ENCODE measurements around the gene EIF3K.
"Not testable (repeated sequence)": the region's sequence is repeated elsewhere in the genome, so short reads cannot be mapped to it uniquely, and the experiment has no call there.

EIF3K gene, protein sequence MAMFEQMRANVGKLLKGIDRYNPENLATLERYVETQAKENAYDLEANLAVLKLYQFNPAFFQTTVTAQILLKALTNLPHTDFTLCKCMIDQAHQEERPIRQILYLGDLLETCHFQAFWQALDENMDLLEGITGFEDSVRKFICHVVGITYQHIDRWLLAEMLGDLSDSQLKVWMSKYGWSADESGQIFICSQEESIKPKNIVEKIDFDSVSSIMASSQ

DNA sequence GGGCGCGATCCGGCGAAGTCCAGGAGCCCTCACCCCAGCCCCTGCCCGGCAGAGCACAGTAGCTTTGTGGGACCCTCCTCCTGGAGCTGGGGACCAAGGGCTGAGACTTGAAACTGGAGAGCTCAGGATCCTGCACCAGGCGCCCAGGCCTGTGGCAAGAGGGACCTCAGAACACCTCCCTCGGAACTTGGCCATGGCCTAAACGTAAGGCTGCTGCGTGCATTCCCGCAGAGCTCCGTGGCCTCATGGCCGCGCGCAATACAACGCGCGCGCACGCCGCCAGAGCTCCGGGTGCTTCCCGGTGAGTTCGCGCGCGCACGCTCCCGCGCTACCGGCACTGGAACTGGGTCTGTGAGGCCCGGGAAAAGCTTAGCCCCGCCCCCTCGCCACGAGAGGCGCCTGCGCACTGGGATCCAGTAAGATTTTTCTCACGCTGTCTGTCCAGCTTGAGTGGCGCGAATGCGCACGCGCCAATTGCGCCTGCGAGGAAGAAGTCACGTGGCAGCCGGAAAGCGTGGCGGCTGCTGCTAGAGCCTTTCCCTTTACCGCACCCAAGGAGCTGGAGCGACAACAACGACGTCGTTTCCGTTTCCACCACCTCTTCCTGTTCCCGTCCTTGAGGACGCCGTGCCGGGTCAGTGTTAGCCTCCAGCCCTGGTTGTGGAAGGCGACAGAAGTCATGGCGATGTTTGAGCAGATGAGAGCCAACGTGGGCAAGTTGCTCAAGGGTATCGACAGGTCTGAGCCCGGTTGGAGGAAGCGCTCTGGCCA, at the start of gene EIF3K:
Gene EIF3K (plus strand): TSS at position 599 of the 771 bp plus-strand sequence. CDS start 81 bp downstream, at position 680.
- Mint-ChIP-seq H3K9me3 (no peaks in the 10 kb centered on the region), H3K4me1 (ENCODE audit: low read depth) (peaks cover 46% of the 10 kb centered on the region), H3K27me3 (no peaks in the 10 kb centered on the region), H3K27ac (peak within 1 kb of the TSS; percentile 99), H3K36me3 (ENCODE audit: low read depth) (peaks cover 72% of the 10 kb centered on the region), H3K4me3 (peak within 1 kb of the TSS; percentile 100)
- intact Hi-C loops (cut with micrococcal nuclease), result loop anchor here (10.0 kb wide), 1 partner anchor 54 kb away; no protein-coding TSS in a partner anchor

DNA sequence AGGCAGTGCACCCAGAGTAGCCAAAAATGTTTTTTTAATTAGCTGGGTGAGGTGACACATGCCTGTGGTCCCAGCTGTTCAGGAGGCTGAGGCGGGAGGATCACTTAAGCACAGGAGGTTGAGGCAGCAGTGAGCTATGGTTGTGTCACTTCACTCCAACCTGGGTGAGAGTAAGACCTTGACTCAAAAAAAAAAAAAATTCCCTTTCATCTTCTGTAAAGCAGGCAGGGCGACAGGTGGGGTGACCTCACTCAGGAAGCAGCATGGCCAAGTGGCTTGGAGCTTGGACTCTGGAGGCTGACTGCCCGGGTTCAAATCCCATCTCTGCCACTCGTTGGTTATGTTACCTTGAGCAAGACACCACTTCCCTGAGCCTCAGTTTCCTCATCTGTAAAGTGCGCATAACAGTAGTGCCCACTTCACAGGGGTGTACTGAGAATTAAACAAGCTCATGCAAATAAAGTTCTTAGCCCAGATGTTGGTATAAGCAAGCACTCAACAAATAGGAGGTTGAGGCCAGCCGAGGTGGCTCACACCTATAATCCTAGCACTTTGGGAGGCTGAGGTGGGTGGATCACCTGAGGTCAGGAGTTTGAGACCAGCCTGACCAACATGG, 49.5 kb upstream of the EIF3K start:
- H3K27ac Mint-ChIP-seq, result no peak overlapping the region

DNA sequence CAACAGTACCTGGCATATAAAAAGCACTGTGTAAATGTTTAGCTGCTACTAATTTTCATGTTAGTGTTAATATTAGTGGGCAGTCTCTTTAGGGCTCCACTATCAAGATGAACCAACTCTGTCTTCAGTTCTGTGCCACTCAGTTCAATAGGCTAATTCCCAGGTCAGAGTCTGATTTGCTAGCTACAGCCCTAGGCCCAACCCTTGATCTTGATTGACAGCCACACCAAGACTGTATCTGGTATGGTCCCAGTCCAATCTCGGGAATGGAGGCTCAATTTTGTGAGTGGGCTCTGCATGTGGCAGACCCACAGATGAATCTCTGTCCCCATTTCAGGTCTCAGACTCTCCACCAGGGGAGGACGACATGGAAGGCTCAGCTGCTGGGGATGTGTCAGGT, 47.3 kb upstream of the EIF3K start:
- Mint-ChIP-seq H3K4me3 (no peak overlapping the region), H3K36me3 (ENCODE audit: low read depth) (peaks cover 21% of the 10 kb centered on the region), H3K27ac (no peak overlapping the region), H3K9me3 (no peaks in the 10 kb centered on the region), H3K27me3 (peaks cover 15% of the 10 kb centered on the region), H3K4me1 (ENCODE audit: low read depth) (peaks cover 8% of the 10 kb centered on the region)
- intact Hi-C loops (cut with micrococcal nuclease), result no loop called here

More for the DNA sequence above, 49.5 kb upstream of the EIF3K start:
- no peak overlapping the region for H3K4me3 Mint-ChIP-seq
- peaks cover 12% of the 10 kb centered on the region for H3K4me1 Mint-ChIP-seq (ENCODE audit: low read depth)
- H3K36me3 Mint-ChIP-seq (ENCODE audit: low read depth), result peaks cover 15% of the 10 kb centered on the region
- peaks cover 27% of the 10 kb centered on the region for H3K27me3 Mint-ChIP-seq
- intact Hi-C loops (cut with micrococcal nuclease), result loop anchor here (10.0 kb wide), 1 partner anchor 45 kb away; the partner anchor contains the start of genes EIF3K and MAP4K1
- no peaks in the 10 kb centered on the region for H3K9me3 Mint-ChIP-seq

DNA sequence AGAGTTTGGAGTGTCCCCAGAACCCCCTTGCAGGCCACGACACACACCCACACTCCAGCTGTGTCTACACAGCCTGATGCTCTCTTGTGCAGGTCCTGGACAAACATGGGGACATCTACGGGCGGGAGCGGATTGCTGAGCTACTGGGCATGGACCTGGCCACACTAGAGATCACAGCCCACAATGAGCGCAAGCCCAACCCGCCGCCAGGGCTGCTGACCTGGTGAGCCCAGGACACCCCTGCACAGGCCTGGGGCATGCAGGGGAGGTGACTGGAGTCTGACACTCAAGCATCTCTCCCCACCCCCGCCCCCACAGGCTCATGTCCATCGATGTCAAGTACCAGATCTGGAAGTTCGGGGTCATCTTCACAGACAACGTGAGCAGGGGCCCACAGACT, 41.2 kb upstream of the EIF3K start:
- H3K36me3 Mint-ChIP-seq (ENCODE audit: low read depth), result peaks cover 46% of the 10 kb centered on the region
- intact Hi-C loops (cut with micrococcal nuclease), result no loop called here
- no peaks in the 10 kb centered on the region for H3K9me3 Mint-ChIP-seq
- H3K27me3 Mint-ChIP-seq, result no peaks in the 10 kb centered on the region
- peaks cover 21% of the 10 kb centered on the region for H3K4me1 Mint-ChIP-seq (ENCODE audit: low read depth)
- no peak overlapping the region for H3K4me3 Mint-ChIP-seq
- peak overlapping the region; percentile 30 for H3K27ac Mint-ChIP-seq

DNA sequence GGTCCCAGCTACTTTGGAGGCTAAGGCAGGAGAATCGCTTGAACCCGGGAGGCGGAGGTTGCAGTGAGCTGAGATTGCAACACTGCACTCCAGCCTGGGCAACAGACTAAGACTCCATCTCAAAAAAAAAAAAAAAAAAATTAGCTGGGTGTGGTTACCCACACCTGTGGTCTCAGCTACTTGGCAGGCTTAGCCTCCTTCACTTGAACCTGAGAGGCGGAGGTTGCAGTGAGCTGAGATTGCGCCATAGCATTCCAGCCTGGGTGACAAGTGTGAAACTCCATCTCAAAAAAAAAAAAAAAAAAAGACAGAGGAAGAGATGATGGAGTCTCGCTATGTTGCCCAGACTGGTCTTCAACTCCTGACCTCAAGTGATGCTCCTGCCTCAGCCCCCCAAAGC, 39.7 kb upstream of the EIF3K start:
- H3K27ac Mint-ChIP-seq; intact Hi-C loops (cut with micrococcal nuclease); H3K9me3 Mint-ChIP-seq; H3K27me3 Mint-ChIP-seq; H3K4me3 Mint-ChIP-seq: not testable (repeated sequence)
- peaks cover 38% of the 10 kb centered on the region for H3K36me3 Mint-ChIP-seq (ENCODE audit: low read depth)
- H3K4me1 Mint-ChIP-seq (ENCODE audit: low read depth), result peaks cover 30% of the 10 kb centered on the region

DNA sequence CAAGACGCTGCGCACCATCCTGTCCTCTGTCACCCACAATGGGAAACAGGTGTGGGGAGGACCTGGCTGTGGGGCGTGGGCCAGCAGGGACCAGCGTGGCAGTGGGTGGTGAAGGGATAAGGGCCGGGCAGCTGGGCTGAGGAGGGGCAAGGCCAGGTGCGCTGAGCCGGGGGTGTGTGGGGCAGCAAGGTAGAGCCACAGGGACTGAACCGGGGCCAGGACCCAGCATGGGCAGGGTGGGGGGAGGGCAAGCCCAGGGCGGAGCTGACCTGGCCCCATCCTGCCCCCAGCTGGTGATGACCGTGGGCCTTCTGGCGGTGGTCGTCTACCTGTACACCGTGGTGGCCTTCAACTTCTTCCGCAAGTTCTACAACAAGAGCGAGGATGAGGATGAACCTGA, 38.9 kb upstream of the EIF3K start:
- H3K9me3 Mint-ChIP-seq, result no peaks in the 10 kb centered on the region
- intact Hi-C loops (cut with micrococcal nuclease), result no loop called here
- H3K4me3 Mint-ChIP-seq, result no peak overlapping the region
- peaks cover 38% of the 10 kb centered on the region for H3K36me3 Mint-ChIP-seq (ENCODE audit: low read depth)
- no peaks in the 10 kb centered on the region for H3K27me3 Mint-ChIP-seq
- H3K27ac Mint-ChIP-seq, result no peak overlapping the region
- peaks cover 36% of the 10 kb centered on the region for H3K4me1 Mint-ChIP-seq (ENCODE audit: low read depth)

DNA sequence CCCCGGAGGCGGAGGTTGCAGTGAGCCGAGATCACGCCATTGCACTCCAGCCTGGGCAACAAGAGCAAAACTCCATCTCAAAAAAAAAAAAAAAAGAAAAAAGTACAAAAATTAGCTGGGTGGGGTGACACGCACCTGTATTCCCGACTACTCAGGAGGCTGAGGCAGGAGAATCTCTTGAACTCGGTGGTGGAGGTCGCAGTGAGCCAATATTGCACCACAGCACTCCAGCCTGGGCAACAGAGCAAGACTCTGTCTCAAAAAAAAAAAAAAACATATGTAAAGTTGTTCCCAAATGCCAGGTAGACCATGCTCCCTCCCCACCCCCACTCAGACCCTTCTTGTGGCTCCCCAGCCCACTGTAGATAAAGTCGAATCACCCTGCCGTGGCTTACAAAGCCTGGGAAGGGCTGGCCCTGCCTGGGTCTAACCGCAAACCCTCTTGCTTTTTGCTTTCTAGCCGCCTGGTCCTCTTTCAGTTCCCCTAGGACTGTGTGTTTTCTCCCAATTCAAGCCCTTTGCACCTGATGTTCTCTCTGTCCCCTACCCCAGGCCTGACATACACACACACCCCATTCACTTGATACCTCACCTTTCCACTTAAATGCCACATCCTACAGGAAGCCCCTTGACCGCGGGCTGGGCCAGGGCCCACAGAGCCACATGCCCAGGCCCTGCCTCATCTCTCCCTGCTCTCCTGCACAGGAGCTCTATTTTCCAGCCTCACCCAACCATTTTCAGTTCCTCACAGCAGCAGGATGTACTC, 35.6 kb upstream of the EIF3K start:
- H3K27ac Mint-ChIP-seq, result peak overlapping the region; percentile 62
- intact Hi-C loops (cut with micrococcal nuclease), result no loop called here
- H3K36me3 Mint-ChIP-seq (ENCODE audit: low read depth), result peaks cover 52% of the 10 kb centered on the region
- peak overlapping the region; percentile 33 for H3K4me3 Mint-ChIP-seq
- H3K9me3 Mint-ChIP-seq, result no peaks in the 10 kb centered on the region
- H3K27me3 Mint-ChIP-seq, result no peaks in the 10 kb centered on the region
- H3K4me1 Mint-ChIP-seq (ENCODE audit: low read depth), result peaks cover 35% of the 10 kb centered on the region

DNA sequence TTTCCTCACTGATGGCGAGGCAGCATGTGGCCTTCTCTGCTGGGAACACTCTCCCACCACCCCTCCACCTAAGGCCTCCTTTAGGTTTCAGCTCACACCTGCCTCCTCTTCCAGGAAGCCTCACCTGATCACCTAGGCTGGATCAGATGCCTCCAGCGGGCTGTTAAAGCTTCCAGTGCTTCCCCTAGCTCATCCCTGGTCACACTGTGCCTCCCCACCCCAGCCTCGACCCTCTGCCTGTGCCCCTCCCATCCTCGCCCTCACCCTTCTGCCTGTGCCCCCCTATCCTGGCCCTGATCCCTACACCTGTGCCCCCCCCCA, 35.0 kb upstream of the EIF3K start:
- Mint-ChIP-seq H3K4me3 (peak overlapping the region; percentile 33), H3K27me3 (no peaks in the 10 kb centered on the region), H3K4me1 (ENCODE audit: low read depth) (peaks cover 35% of the 10 kb centered on the region), H3K9me3 (no peaks in the 10 kb centered on the region), H3K27ac (peak overlapping the region; percentile 62), H3K36me3 (ENCODE audit: low read depth) (peaks cover 56% of the 10 kb centered on the region)
- intact Hi-C loops (cut with micrococcal nuclease), result no loop called here

DNA sequence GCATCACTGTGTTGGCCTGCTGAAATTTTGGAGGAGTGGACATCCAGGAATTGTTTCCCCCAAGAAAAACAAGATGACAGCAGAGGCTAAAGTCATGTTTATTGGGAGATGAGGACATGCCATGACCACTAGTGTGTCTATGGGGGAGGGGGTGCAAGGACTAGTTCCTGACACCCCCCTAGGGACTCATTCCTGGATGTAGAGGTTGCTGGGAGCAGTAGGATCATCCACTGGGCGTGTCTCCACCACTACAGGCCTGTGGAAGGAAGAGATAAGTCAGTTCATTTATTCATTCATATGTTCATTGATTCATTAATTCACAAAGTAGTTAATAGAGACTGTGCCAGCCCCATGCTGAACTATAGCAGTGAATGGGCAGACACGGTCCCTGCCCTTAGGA, 31.4 kb upstream of the EIF3K start:
- H3K4me1 Mint-ChIP-seq (ENCODE audit: low read depth), result peaks cover 22% of the 10 kb centered on the region
- no peaks in the 10 kb centered on the region for H3K27me3 Mint-ChIP-seq
- intact Hi-C loops (cut with micrococcal nuclease), result no loop called here

DNA sequence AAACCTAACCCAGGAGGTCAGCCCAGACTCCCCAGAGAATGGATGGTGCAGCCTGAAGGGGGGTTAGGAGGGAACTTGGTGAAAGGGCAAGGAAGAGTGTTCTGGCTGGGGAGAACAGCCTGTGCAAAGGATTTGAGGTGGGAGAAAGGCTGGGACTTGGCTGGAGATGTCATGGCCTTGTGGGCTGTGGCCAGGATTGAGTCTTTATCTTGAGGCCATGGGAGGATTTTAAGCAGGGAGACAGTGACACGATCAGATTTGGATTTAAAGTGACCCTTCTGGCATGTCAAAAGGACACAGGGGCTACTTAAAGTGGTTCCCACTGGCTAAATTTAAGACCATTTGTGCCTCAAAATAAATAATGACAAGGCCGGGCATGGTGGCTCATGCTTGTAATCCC, 30.9 kb upstream of the EIF3K start:
- Mint-ChIP-seq H3K4me3 (no peak overlapping the region), H3K27me3 (no peaks in the 10 kb centered on the region), H3K9me3 (no peaks in the 10 kb centered on the region), H3K27ac (no peak overlapping the region), H3K36me3 (ENCODE audit: low read depth) (peaks cover 68% of the 10 kb centered on the region), H3K4me1 (ENCODE audit: low read depth) (peaks cover 17% of the 10 kb centered on the region)
- intact Hi-C loops (cut with micrococcal nuclease), result no loop called here

More for the DNA sequence above, 31.4 kb upstream of the EIF3K start:
- Mint-ChIP-seq H3K27ac (no peak overlapping the region), H3K9me3 (no peaks in the 10 kb centered on the region), H3K36me3 (ENCODE audit: low read depth) (peaks cover 67% of the 10 kb centered on the region), H3K4me3 (no peak overlapping the region)

DNA sequence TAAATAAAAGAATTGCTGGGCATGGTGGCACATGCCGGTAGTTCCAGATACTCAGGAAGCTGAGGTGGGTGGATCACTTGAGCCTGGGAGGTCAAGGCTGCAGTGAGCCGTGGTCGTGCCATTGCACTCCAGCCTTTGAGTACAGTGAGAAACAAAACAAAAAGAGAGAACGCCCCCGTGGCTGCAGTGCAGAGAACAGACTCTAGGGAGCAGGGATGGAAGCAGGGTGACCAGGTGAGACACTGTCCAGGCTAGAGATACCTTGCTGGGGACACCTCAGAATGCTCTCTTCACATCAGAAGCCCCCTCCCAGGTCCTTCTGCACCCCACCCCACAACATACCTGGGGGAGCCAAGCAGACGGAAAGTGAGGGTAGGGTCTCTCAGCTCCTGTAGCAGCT, 26.0 kb upstream of the EIF3K start:
- no peaks in the 10 kb centered on the region for H3K9me3 Mint-ChIP-seq
- no peak overlapping the region for H3K4me3 Mint-ChIP-seq
- no peak overlapping the region for H3K27ac Mint-ChIP-seq
- intact Hi-C loops (cut with micrococcal nuclease), result no loop called here
- peaks cover 92% of the 10 kb centered on the region for H3K36me3 Mint-ChIP-seq (ENCODE audit: low read depth)
- H3K4me1 Mint-ChIP-seq (ENCODE audit: low read depth), result peaks cover 8% of the 10 kb centered on the region
- H3K27me3 Mint-ChIP-seq, result no peaks in the 10 kb centered on the region

DNA sequence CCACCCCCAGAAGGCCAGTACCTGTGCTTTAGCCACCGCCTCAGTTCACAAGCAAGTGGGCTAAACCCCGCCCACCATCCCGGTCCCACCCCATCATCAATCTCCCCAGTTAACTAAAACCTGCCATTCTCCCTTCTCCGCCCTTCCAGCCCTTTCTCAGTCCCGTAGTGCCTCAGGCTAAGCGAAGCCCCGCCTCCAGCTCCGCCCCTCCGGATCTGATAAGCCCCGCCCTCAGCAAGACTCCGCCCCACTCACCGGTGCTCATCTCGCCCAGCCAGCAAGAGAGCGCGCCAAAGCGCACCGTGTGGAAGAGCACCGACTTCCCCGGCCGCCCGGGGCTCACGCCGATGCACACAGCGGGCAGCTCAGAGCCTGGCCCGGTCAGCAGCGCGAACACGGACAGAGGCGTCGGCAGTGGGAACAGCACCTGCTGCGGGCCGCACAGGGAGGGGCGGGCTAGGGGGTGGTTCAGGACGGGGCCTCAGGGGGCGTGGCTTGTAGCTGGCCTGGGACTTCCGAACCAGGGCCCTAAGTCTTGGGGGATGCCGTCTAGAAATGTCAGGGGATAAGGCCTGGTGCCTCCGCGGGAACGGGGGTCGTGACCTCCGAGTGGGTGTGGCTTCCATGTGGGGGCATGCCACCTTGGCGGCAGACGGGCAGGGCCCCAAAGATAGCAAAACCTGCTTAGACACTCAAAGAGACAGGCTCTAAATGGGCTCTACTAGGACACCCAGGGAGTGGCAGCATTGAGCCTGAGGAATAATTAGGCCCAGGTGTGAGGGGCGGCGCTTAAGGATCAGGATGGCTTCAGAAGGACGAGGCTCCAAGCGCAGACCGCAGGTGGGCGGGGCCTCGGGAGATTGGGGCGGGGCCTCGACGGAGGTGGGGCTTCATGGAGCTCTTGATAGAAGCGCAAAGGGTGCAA, 22.7 kb upstream of the EIF3K start:
- Mint-ChIP-seq H3K36me3 (ENCODE audit: low read depth) (peaks cover 80% of the 10 kb centered on the region), H3K27ac (no peak overlapping the region), H3K9me3 (no peaks in the 10 kb centered on the region), H3K27me3 (no peaks in the 10 kb centered on the region), H3K4me1 (ENCODE audit: low read depth) (peaks cover 8% of the 10 kb centered on the region), H3K4me3 (no peak overlapping the region)
- intact Hi-C loops (cut with micrococcal nuclease), result no loop called here

DNA sequence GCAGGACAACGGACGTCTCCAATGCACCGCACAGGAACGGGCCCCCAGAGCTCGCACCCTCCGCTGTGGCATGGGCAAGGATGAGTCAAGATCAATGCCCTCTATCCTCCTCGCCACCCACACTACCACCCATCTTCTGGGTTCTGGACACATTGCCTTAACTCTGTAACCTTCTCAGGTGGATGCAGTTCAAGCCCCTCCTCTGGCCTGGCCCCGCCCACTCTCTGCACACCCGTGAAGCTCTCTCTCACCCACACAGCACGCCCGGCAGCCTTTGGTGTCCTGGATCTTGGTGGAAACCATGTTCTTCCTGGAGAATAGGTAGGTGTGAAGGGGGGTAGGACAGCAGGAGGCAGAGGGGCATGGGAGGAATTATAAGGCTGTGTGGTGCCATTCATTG, 21.9 kb upstream of the EIF3K start:
- peaks cover 8% of the 10 kb centered on the region for H3K4me1 Mint-ChIP-seq (ENCODE audit: low read depth)
- no peak overlapping the region for H3K4me3 Mint-ChIP-seq
- H3K27ac Mint-ChIP-seq, result no peak overlapping the region
- peaks cover 78% of the 10 kb centered on the region for H3K36me3 Mint-ChIP-seq (ENCODE audit: low read depth)
- intact Hi-C loops (cut with micrococcal nuclease), result no loop called here
- no peaks in the 10 kb centered on the region for H3K27me3 Mint-ChIP-seq
- no peaks in the 10 kb centered on the region for H3K9me3 Mint-ChIP-seq
